Parathyroid adenoma (tissue), 2 donors: ENCODE data around the gene MME.

ENCODE experiments used
- H2AFZ ChIP-seq: fragments of 300-600 bp; sonication (generic); one replicate; pipeline ENCODE4 v1.7.0; 2017; ENCODE audit warnings: antibody characterized with exemption, mild to moderate bottlenecking
- H3K27ac ChIP-seq: fragments of 300-600 bp; sonication (generic); one replicate; pipeline ENCODE4 v1.7.0; 2017
- H3K27me3 ChIP-seq: fragments of 300-600 bp; sonication (generic); one replicate; pipeline ENCODE4 v1.7.0; 2017; ENCODE audit warnings: low read length; ENCODE audit not compliant: control insufficient read depth, insufficient read depth
- H3K36me3 ChIP-seq: fragments of 300-600 bp; sonication (generic); one replicate; pipeline ENCODE4 v1.7.0; 2017; ENCODE audit warnings: low read length; ENCODE audit not compliant: control insufficient read depth, insufficient read depth
- H3K4me1 ChIP-seq: fragments of 300-600 bp; sonication (generic); one replicate; pipeline ENCODE4 v1.7.0; 2017; ENCODE audit warnings: control low read depth
- H3K4me2 ChIP-seq: fragments of 300-600 bp; sonication (generic); one replicate; pipeline ENCODE4 v1.7.0; 2017; ENCODE audit warnings: low read length
- H3K4me3 ChIP-seq: fragments of 300-600 bp; sonication (generic); one replicate; pipeline ENCODE4 v1.7.0; 2017; ENCODE audit warnings: low read depth, low read length
- H3K79me2 ChIP-seq: fragments of 300-600 bp; sonication (generic); one replicate; pipeline ENCODE4 v1.7.0; 2017; ENCODE audit warnings: control low read depth
- H3K9ac ChIP-seq: fragments of 300-600 bp; sonication (generic); one replicate; pipeline ENCODE4 v1.7.0; 2017; ENCODE audit warnings: mild to moderate bottlenecking
- H3K9me3 ChIP-seq: fragments of 300-600 bp; sonication (generic); one replicate; pipeline ENCODE4 v1.7.0; 2017; ENCODE audit warnings: low read length; ENCODE audit not compliant: control insufficient read depth
- CTCF ChIP-seq: fragments of 300-600 bp; sonication (generic); IDR thresholded peaks from one replicate; pipeline ENCODE4 v1.7.0; 2017; ENCODE audit warnings: antibody characterized with exemption, mild to moderate bottlenecking
- donor health status: primary hyperparathyroidism.

The MME gene

GRCh38 chr3:155079468-155079745 lies 712 bp upstream of the MME start:
- no peak for TF ChIP-seq CTCF
- Histone ChIP-seq H3K4me2 (peak overlapping the region; percentile 93), H3K9me3 (no peaks in the 10 kb centered on the region), H3K36me3 (no peaks in the 10 kb centered on the region), H3K79me2 (no peaks in the 10 kb centered on the region), H3K4me3 (peak overlapping the region; percentile 54), H3K27ac (peak overlapping the region; percentile 74), H3K27me3 (no peaks in the 10 kb centered on the region), H3K9ac (no peak overlapping the region), H2AFZ (peak overlapping the region; percentile 95), H3K4me1 (no peaks in the 10 kb centered on the region)

GRCh38 chr3:155080692-155081091 lies 573 bp downstream of the MME start:
- no peak overlapping the region for H3K9ac ChIP-seq
- H3K4me3 ChIP-seq: peak overlapping the region; percentile 54
- no peaks in the 10 kb centered on the region for H3K27me3 ChIP-seq
- peak overlapping the region; percentile 93 for H3K4me2 ChIP-seq
- H3K27ac ChIP-seq: peak overlapping the region; percentile 74
- peak overlapping the region; percentile 95 for H2AFZ ChIP-seq
- no peaks in the 10 kb centered on the region for H3K79me2 ChIP-seq
- H3K4me1 ChIP-seq: no peaks in the 10 kb centered on the region
- no peaks in the 10 kb centered on the region for H3K9me3 ChIP-seq
- no peaks in the 10 kb centered on the region for H3K36me3 ChIP-seq
- no peak for TF ChIP-seq CTCF

- no peak overlapping the region for H3K4me3 ChIP-seq
- H3K36me3 ChIP-seq: no peaks in the 10 kb centered on the region
- no peak overlapping the region for H3K9ac ChIP-seq
- no peak overlapping the region for H3K27ac ChIP-seq
- no peaks in the 10 kb centered on the region for H3K79me2 ChIP-seq
- H3K4me1 ChIP-seq: no peaks in the 10 kb centered on the region
- H3K27me3 ChIP-seq: no peaks in the 10 kb centered on the region
- no peak overlapping the region for H2AFZ ChIP-seq
- no peak for TF ChIP-seq CTCF
- no peak overlapping the region for H3K4me2 ChIP-seq
- H3K9me3 ChIP-seq: no peaks in the 10 kb centered on the region
Measured at GRCh38 chr3:155083313-155083905, 3.3 kb downstream of the MME start.

- no peak for TF ChIP-seq CTCF
Measured at GRCh38 chr3:155084567-155084966, 4.4 kb downstream of the MME start.

DNA sequence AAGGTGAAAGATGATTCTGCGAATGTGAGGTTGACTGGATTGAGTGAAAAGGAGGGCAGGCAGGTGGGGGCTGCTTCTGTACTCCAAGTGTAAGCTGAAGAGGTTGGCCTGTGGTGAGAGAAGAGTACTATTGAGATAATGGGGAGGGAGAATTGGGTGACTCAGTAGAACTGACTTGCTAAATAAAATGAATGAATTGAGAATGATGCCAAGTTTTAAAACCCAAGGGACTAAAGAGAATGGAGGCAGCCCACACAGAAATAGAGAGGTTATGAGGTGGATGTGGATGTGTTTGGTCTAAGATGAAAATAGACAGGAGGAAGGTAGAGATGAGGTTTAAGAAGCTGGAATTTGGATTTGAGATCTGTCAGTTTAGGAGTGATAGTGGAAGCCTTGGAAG lies 5.9 kb downstream of the MME start:
- Histone ChIP-seq H3K27me3 (no peaks in the 10 kb centered on the region), H3K4me2 (no peak overlapping the region), H3K4me1 (no peaks in the 10 kb centered on the region), H3K27ac (no peak overlapping the region), H3K9ac (no peak overlapping the region), H3K9me3 (no peaks in the 10 kb centered on the region), H2AFZ (no peak overlapping the region), H3K36me3 (no peaks in the 10 kb centered on the region), H3K79me2 (no peaks in the 10 kb centered on the region), H3K4me3 (no peak overlapping the region)
- TF ChIP-seq CTCF: no peak

More at GRCh38 chr3:155084567-155084966, 4.4 kb downstream of the MME start:
- Histone ChIP-seq H2AFZ (no peak overlapping the region), H3K4me2 (no peak overlapping the region), H3K36me3 (no peaks in the 10 kb centered on the region), H3K79me2 (no peaks in the 10 kb centered on the region), H3K27me3 (no peaks in the 10 kb centered on the region), H3K9ac (no peak overlapping the region), H3K27ac (no peak overlapping the region), H3K9me3 (no peaks in the 10 kb centered on the region), H3K4me3 (no peak overlapping the region), H3K4me1 (no peaks in the 10 kb centered on the region)
